GM11168 (cell line): ENCODE results near the gene SLC38A4.

Source experiments
- in situ Hi-C: fragments of 300-500 bp; cut with MboI; formaldehyde crosslinking; loops from one replicate; pipeline ENCODE4 v1.12.0; 2022; ENCODE audit warnings: low sequenced_read_pairs; ENCODE audit not compliant: unreplicated experiment

Gene SLC38A4

DNA sequence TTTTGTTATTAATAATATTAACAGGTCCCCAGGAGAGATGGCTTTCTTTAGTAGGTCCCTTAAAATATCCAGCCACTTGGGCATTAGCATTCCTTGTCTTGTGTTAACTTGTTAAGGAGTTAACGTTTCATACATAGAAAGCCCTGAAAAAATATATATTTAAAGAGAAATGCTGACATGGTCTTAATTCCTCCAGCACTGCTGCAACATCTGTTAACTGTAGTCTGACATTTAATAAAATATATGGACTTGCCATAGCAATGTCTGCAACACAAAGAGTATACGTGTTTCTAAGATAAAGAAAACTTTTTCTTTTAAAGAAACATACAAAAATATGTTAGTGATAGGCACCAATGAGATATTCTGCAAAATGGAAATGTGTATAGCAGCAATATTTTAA is 10.0 kb downstream of the SLC38A4 start:
- in situ Hi-C loops, result no loop called here

DNA sequence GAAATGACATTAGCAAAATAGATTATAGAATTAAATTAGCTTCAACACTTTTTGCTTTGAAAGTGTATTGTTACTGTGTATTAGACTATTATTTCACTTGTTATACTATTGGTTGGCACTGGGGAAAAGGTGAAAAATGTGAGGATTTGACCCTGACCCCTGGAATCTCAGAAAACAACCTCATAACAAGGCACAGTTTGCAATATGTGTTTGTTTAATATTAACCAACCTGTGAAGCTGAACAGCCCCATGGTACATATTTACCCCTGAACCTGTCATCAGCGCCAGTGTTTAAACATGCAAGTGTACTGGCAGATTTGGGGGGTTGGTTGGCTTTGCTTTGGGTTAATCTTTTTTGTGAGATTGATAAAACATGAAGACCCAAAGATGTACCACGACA is 11.7 kb downstream of the SLC38A4 start:
- in situ Hi-C loops, result no loop called here

DNA sequence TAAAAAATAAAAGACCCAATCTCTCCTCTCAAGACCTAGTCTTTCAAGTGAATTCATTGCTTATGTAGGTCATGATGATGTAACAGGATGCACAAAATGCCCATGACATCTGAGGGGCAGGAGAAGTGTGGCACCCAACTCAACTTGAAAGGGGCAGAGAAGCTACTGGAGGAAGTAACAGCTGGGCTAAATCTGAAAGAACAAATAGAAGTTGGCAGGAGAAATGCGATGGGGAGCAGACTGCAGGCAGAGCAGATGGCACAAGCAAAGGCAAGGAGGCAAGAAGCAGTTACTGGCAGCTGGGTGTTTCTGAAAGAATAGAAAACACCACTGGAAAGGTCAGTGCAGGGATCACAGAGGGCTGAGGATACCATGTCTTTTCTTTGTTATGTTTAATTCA is 14.6 kb downstream of the SLC38A4 start:
- in situ Hi-C loops, result no loop called here

DNA sequence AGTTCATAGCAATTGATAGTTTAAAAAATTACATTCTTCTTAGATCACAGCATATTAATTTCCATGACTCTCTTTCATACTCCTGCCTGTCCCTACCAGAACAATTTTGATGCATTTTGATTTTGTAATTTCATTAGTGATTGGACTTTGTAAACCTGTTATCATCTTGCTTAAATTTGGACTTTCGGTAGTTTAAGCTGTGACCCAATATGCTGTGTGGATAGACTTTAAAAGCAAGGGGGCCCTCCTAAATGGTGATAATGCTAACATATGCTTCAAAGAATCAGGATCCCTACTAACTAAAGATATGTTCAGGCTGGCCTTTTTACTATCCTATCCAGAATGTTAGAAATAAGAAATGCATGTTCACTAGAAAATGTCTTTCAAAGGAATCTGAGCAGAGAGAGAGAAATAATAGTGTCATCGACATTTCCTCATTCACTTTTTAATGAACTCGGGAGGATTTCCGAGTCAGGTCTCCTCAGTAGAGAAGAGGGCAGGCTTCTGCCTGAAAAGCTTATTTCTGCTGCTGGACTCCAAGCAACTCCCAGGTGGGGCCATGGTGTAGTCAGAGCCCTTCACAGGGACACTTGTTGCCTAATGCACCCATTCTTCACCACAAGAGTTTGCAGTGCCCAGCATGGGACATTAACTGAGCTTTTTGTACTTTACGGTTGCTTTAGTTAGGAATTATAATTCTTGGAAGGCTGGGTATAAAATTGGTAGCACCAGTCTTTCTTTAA is 16.7 kb downstream of the SLC38A4 start:
- in situ Hi-C loops, result no loop called here

DNA sequence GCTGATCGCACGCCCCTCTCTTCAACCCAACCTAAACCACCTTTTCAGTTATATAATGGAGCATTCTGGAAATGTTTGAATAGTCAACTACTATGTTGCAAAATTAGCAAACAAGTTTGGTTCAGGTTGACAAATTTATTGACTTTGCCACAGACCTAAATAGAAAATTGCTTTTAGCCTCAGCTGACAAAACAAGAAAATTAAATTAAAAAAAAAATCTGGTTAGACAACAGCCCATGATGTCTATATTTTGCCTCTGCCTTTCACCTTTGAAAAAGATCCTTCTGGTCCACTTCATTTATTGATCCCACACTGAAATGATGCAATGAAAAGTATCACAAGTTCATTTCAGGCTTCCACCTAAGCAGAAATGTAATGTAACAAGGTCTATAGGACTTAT is 17.5 kb downstream of the SLC38A4 start:
- in situ Hi-C loops, result no loop called here

DNA sequence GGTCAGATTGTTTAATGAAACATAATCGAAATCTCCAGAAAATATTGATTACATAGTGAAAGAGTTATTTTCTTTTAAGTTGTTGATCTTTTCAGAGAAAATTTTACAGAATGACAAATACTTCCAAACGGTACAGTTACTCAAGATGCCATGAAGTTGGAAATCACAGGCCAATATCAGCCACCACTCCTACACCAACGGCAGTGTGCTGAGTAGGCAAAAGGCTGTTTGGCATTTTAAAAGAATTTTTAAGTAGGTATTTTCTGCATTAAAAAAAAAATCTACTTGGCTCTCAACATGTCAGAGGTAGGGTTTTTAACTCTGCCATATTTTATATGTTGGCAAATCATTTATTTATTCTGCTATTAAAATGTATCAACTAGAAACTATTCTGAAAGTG is 21.7 kb downstream of the SLC38A4 start:
- in situ Hi-C loops, result no loop called here

DNA sequence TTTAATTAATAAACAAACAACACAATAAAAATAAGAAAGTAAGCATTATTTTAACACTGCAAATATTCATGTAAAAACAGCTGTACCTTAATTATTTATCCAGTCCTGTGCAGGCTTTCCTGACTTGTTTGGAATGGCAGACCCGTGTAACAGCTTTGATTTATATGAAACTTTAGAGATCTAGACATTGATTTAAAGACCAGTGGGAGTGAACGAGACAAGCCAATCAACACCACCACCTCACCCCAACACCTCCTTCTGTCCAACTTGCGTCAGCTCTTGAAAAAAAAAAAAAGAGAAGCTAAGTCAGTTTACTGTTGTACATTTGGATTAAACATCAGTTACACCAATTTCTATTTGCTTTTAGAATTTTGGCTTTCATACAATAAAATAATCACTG is 22.3 kb downstream of the SLC38A4 start:
- in situ Hi-C loops, result no loop called here

DNA sequence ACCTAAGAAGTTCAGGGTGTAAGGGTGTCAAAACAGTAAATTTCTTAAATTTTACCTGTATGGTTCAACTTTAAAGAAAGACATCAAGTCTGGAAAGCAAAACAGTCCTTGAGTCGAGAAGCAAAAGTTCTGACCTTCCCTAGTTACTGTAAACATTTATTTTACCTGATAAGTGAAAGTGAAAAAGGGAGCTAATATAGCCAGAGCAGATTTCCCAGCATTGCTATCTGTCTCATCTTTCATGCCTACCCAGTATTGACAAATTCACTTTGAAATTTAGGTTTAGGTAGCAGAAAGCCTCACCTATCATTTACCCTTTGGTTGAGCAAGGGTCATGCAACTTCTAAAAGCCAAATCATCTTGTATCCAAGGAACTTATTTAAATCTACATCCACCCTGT is 24.5 kb downstream of the SLC38A4 start:
- in situ Hi-C loops, result no loop called here

DNA sequence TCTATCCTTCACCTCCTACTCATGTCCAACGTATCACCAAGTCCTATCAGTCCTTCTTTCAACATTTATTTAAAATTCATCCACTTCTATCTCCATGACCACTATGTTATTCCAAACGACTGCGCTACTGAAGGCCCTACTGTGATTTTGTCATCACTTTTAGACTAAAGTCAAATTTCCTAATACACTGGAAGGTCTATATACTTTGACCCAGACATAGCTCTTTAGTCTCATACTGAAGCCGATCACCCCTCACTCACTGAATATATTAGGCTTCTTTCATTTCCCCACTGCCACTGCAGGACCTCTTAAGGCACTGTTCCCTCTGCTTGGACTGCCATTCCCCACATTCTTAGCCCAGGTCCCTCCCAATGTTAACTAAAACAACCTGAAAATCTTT is 25.6 kb downstream of the SLC38A4 start:
- in situ Hi-C loops, result no loop called here

DNA sequence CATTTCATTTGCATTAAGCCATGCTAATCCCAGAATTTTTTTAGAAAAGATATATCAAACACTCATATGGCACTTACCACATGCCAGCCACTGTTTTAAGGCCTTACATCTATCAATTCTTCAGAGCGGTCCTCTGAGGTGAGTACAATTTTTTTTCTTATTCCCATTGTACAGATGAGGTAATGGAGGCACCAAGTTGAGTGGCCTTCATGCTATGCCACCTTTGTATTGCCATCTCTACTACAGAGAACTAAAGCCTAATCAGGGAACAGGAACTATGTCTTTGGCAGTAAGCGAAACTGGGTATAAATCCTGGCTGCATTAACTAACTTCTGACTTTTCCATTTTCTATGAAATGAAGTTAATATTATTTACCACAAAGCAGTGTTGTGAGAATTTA is 27.1 kb downstream of the SLC38A4 start:
- in situ Hi-C loops, result no loop called here

DNA sequence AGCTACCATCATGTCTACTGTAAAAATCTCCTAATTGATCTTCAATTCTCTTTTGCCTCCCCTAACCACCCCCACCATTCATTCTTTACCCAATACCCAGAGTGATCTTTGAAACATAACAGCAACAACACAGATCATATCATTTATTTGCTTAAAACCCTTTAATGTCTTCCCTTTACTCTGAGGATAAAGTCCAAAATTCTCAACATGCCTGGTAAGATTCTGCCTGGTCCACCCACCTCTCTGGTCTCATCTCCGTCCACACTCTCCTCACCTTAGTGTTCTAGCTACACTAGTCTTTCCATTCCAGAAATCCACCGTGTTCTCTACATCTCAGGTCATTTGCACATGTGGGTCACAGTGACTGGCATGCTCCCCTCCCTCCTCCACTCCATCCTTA is 27.7 kb downstream of the SLC38A4 start:
- in situ Hi-C loops, result no loop called here

DNA sequence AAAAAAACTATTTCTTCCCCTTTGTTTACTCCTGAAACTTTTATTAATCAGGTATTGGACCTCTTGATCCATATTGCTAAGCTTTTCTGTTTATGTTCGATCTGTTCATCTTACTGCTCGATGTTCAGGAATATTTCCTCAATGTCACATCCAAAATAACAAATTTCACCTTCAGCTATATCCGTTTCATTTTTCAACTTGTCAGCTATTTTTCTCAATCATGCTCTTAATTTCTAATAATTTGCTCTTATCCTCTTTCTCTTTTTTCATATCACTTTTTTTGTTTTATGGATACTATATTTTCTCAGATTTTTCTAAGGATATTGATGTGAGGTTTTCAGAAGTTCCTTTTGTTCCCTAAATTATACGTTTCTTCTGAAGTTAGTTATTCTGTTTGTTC is 29.8 kb downstream of the SLC38A4 start:
- in situ Hi-C loops, result no loop called here

DNA sequence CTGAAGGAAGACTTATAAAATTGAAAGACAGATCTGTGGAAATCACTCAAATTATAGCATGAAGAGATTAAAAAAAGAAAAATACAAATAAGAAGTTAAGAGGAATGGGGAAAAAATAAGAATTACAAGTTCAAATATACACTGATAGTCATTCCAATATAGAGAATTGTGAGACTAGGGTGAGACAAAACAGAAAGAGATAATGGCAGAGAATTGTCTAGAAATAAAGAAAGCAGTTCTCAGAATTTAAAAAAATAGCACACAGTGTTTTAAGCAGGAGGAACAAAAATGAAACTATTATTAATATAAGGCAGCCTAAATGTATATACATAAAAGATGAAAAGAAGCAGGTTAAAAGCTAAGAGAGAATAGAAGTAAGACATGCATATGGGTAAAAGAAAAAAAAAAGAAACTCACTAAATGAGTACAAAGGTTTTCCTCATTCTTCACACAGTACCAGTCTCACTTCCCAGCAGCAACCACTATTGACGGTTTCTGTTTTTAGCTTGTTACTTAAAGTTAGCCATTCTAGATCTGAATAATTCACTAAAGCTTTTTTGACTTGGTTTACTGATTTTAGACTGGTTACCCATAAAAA is 31.1 kb downstream of the SLC38A4 start:
- in situ Hi-C loops, result no loop called here

DNA sequence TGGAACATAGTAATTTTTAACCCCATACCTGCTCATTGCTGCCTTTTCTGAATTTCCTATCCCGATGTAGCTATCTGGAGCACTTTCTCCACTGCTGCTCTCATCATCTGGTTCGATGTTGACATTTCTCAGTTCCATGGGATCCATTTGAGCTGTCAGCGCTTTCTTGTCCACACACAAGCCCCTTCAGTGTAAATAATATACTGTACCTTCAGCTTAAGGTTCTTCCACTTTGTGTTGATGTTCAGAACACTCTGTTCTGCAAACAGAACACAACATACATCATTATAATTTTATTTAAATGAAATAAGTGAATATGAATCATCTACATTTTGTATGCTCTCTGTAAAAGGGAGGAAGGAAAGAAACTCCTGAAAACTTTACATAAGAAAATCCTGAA is 32.9 kb downstream of the SLC38A4 start:
- in situ Hi-C loops, result no loop called here

DNA sequence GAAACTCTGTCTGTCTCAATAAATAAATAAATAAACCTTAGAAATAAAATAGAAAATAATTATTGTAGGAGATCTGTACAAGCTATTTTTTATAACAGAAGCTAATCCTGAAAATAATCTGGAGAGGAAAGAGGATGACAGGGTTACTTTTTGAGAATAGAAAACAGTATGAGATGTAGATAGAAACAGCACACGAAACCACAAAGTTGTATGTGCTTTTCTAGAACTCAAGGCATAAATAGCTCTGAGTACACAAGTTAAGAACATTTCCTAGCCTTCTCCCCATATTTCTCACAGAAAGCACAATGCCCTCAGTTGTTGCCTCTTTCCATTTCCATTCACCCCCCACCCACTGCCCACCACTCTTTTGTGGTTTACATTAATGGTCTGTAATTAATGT is 35.7 kb downstream of the SLC38A4 start:
- in situ Hi-C loops, result no loop called here

DNA sequence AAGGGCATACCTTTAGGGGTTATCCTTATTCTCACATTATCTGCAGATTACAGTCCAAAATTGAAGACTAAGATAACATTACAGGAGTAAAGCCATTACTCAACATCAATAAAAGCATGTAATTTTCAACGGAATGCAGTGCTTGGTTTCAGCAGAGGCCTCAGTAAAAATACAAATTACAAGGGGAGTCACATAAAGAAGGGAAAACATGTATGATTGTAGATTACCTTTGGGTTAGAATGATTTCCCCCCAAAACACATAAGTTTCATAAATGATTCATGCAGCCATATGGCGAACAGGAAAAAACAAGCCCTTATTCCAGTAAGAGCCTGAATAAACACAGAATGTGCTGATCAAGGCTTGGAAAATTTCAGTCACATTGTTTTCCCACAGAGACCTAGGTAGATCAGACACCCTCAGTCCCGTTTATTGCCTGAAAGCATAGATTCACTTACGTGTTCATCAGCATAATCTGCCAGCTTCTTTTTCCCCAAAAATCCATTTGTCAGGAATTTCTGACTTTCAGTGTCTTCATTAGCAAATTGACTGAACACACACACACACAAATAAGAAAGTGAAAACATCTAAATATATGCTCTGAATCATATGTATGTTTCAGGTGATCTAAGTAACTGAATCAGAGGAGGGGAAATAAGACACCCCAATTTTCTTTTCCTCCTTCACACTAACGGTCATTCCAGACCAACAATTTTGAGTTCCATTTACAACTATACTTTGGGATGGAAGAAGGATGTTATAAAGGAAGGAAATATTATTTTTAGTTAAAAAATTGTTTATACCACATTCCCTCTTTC is 37.5 kb downstream of the SLC38A4 start:
- in situ Hi-C loops, result no loop called here

DNA sequence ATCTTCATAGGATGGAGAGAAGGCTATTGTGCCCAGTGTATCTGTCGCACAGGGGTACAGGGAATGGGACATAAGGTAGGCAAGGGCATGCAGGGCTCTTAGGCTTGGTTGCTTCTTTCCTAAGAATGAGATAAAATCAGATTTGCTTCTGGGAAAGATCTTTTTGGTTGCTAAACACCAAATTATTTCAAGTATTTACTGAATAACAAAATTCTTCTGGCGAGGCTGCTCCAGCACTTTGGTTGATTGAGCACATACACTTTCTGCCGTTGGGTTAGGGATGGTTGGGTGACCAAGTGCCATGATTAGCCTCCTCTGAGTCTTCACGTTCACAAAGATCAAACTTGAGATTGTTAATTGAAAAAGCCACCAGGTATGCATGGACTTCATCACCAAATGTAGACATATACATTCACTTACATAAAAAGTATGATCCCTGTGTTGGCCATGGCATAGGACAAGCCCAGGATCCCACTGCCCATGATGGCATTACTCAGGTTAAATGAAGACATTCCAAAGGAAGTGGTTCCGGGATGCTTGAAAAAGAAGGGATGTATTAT is 38.2 kb downstream of the SLC38A4 start:
- in situ Hi-C loops, result no loop called here

DNA sequence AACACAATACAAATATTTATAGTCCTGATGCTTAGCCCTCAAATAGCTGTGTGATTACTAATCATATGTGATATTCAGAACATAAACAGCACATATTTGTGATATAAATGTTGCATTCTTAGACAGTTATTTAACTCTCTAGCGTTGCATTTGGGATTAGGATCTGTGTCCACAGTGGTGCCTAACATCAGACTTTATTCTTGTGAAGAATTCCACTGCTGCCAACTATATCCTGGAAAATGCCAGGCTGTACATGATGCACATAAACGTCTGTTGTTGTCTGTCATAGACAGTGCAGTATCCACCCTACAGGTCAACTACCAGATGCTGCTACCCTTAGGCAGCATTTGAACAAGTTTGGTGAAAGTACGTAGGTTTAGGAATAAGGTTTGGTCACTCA is 39.0 kb downstream of the SLC38A4 start:
- in situ Hi-C loops, result no loop called here

DNA sequence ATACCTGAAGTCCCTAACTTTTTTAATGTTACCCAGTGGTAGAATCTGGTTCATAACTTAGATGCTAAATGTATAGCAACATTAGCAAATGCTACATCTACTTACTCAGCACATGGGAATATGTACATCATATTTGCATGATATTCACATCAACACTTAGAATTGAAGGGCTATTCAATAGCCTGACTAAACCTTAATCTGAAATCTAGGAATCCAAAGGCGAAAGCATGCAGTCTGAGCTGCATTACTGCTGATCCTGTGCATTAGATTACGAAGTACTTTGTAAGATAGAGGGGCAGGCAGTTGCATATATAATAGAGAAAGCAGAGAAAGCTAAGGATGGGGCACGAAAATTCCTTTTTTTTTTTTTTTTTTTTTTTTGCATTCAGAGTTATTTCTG is 40.4 kb downstream of the SLC38A4 start:
- in situ Hi-C loops, result no loop called here

DNA sequence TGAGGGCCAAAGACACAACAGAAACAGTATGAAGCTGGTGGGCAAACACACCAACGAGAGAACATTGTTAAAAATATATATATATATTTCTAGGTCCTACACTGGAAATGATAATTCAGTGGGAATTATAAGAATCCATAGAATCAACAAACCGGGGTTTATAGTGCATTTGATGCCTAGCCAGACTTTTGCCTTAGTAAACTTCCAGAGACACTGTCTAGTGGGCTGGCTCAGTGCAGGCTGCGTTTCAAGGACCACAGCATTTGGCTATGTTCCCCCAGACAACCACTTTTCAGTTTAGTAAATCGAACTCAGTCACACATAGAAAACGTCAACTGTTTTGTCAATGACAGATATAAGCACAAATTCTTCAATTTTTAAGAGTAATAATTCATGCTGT is 41.9 kb downstream of the SLC38A4 start:
- in situ Hi-C loops, result no loop called here

DNA sequence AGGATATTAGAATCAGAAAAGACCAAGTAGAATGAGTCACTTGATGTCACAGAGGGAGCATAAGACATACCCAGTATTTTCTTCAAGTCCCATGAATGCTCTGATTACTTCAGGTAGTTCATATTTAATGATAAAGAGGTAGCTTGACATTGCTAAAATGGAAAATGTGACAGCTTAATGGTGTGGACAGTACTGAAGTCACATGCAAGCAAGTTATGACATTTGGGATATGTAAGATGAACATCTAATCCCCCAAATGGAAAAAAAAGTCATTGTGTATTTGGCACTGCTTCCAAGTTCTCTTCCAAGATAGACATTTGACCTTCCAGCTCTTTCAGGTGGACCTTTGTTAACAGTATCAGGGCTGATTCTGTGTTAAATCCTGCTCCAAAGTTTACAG is 45.9 kb downstream of the SLC38A4 start:
- in situ Hi-C loops, result no loop called here
